Activated CD4-positive, alpha-beta T cell treated with anti-CD3 and anti-CD28 coated beads for 4 hours (primary cell): Measurements from ENCODE around the gene KRTAP12-3.

Experiments used
- DNase-seq, 2 donors: peaks; one replicate each; pipeline ENCODE4 v3.0.0-alpha.2; 2020

KRTAP12-3 gene

DNA sequence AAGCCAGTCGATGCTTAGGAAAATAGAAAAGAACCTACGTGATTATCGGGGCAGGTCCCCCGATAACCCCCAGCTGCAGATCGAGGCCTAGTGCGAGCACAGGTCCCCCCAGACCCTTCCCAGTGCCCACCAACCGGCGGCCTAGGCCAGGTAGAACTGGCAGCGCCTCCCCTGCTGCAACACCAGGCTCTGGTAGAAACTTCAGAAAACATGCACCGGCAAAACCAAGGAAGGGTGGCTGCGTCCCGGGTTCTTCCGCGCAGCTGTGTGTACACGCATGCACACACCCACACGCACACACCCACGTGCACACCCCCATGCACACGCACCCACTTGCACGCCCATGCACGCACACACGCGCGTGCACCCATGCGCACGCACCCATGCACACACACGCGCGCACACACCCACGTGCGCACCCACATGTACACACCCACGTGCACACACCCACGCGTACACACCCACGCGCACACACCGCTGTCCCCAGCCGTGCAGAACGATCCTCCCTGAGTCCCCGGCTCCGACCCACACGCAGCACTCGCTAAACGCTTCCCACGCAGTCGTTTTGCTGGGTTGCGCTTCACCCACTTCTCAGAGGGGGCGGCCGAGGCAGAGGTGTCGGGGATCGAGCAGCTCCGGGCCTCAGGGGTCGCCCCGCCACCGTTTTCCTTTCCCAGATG, 48.4 kb downstream of the KRTAP12-3 start:
- DNase-seq = peak in 1 of 2 donors; percentile 24

DNA sequence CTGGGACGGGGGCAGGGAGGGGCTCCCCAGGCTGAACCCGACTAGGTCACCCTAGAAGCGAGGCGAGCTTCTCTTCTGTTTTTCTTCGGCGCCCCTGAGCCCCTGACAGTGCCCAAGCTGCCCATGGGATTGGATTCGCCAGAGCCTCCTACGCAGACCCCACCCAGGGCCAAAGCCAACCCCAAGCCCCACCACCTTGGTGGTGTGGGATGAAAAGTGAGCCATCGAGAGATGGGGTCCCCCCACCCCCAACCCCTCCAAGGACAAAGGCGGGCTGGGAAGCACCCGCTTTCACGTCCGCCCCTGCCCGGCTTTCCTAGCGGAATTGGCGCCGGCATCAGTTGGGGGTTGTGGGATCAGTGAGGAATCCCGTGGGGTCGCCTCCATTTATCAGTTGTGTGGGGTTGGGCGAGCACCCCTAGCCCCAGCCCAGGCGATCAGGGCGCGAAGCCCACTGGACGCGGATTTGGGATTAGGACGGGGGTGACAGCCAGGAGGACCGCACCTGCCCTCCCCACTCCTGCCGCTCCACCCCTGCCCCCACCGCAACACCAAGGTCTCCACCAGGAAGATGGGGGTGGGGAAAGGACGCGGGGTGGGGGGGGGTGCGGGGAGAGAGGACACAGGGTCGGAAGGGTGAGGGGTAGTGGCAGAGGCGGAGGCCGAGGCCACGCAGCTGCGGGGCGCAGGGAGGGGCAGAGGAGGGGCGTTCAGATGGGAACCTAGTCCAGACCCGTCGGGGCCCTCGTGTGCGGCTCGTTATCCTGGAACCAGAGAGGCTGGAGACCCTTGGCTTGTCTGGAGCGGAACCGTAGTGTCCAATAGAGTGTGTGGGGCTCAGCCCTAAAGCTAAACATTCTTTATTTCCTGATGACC, 49.2 kb downstream of the KRTAP12-3 start:
- no peak for DNase-seq
